HG03025 (cell line): ENCODE results near the gene C4orf50.
"Not testable (repeated sequence)": the region's sequence is repeated elsewhere in the genome, so short reads cannot be mapped to it uniquely, and the experiment has no call there.

ENCODE experiments used
- ATAC-seq: cut with Tn5 transposase; IDR thresholded peaks from one replicate; pipeline ENCODE4 v1.9.1; 2021; ENCODE audit warnings: mild to moderate bottlenecking, moderate library complexity; ENCODE audit not compliant: unreplicated experiment, low FRiP score

Gene C4orf50

DNA sequence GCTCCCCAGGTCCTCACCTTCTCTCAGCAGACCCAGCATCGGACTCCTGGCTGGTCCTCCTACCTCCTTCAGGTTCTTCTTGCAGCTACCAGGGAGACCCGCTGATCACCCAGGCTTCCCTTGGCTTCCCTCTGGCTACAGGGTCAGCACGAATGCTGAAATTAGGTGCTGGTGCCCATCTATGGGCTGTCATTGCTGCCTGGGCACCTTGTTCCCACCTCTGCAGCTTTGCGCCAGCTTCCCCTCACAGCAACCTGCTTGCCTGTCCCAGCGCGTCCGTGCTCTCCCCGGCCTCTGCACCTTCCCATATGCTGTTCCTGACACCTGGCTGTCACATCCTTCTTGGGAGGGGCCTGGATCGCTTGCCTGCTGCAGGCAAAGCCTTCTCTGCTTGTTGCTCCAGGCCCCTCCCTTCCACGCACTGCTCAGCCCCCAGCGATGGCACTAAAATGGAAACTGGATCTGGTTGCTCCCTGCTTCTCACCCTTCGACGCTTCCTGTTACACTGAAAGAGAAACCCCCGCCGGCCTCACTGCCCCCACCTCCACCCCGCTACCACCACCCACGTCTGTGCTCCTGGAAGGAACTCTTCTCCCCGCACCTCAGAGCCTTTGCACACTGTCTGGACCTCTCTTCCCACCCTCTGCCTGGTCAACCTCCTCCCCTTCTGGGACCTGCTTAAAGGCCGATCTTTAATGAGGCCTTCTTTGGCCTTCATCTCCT is 22.2 kb downstream of the C4orf50 start:
- no peak for ATAC-seq

DNA sequence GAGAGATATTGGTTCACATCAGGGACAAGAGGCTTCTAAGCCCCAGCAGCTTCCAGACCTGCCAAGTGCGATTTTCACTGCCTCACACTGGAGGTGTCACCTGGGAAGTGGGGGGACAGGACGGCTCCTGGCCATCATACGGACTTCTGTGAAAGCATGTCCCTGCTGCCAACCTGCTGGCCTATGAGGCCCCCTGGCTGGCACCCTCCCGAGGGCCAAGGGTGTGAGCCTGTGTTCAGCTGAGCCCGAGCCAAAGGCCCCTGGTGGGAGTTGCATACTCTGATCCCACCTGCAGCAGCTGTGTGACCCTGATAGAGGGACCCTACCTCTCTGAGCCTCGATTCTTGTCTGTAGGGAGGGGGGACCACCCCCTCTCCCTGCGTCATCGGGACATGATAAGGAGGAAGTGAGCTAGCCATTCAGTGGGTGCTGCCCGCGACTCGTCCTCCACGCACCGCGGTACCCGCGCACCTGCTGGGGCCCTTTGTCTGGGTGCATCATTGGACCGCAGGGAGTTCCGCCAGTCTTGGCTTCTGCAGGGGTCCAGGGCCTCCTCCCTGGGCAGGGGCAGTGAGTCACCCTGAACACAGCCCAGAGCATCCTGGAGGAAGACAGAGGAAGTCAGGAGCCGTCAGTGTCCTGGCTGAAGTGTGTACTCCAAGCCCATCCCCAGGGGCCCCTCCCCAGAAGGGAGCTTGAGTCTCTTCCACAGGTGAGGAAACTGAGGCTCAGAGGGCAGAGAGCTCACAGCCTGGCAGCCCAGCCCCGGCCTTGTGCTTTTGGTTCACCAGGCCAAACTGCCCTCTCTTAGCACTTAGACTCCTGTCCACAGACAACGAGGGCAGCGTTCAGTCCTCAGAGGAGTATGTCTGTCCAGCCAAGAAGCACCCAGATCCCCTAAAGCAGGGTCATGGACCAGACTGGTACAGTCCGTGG is 24.1 kb downstream of the C4orf50 start:
- no peak for ATAC-seq

DNA sequence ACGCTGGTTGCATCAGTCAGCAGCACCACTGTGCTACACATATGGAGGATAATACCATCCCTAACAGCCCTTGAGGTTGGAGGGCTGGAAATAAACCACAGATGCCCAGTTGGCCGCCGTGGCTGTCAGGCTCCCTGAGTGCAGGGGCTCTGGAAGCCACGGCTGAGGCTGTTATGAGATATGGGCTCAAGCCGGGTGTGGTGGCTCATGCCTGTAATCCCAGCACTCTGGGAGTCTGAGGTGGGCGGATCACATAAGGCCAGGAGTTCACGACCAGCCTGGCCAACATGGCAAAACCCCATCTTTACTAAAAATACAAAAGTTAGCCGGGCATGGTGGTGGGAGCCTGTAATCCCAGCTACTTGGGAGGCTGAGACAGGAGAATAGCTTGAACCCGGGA is 24.9 kb downstream of the C4orf50 start:
- ATAC-seq, result not testable (repeated sequence)

DNA sequence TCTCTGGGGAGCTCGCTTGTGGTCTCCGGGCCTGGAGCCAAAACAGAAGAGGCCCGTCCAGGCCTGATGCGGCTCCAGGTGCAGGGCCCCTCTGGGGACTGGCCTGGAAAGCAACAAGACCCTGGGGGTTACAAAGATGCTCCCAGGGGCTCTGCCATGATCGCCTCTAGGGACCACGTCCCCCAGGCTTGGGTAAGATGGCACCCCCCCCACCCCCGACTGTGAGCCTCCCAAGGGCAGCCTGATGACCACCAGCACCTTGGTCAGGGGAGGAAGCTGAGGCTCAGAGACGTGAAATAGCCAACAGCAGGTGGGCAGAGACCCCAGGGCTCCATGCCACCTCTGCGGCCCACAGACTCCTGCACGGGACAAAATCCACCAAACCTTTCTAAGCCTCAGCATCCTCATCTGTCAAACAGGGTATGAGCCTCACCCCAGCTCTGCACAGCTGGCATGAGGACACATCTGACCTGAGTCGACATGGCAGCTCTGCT is 25.4 kb downstream of the C4orf50 start:
- no peak for ATAC-seq

DNA sequence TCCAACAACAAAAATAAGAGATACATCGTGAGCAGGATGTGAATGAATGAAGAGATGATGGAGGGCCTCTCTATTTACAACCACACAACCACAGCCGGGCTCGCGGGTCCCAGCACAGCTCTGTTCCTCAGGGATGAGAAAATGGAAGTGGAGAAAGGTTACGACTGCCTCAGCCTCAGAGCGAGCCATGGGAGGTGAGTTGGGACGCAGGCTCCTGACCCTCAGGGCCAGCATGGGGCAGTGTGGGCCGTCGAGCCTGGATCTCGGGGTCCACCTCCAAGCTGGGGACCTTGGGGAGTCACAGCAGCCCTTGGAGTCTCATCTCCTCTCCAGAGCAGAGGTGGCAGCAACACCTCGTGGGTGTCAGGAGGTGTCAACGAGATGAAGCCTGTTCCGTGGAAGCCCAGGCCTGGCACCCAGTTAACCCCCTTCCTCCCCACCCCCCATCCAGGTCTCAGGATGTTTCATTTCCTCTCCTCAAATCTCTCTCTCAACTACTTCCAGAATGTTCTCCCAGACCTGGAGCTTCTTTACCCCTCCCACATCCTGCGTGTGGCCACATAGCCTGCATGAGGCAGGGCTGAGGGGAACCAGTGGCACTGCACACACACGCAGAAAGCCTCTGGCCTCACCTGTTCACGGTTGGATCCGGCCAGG is 25.9 kb downstream of the C4orf50 start:
- no peak for ATAC-seq

DNA sequence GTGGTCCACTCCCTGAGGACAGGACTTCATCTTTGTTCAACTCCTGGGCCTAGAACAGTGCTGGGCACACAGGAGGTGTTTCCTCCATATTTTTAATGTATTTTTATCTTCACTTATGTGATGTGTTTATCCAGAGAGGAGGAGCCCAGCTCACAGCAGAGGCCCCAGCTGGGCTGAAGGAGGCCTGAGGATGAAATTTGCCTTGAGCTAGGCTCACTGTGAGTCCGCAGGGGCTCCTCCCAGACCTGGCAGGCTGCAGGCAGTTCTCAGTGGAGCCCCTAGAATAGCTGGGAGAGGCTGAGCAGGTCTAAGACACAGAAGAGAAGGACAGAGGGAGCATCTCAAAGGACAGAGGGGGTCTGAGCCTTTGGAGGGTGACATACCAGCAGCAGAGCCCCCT is 26.8 kb downstream of the C4orf50 start:
- no peak for ATAC-seq

DNA sequence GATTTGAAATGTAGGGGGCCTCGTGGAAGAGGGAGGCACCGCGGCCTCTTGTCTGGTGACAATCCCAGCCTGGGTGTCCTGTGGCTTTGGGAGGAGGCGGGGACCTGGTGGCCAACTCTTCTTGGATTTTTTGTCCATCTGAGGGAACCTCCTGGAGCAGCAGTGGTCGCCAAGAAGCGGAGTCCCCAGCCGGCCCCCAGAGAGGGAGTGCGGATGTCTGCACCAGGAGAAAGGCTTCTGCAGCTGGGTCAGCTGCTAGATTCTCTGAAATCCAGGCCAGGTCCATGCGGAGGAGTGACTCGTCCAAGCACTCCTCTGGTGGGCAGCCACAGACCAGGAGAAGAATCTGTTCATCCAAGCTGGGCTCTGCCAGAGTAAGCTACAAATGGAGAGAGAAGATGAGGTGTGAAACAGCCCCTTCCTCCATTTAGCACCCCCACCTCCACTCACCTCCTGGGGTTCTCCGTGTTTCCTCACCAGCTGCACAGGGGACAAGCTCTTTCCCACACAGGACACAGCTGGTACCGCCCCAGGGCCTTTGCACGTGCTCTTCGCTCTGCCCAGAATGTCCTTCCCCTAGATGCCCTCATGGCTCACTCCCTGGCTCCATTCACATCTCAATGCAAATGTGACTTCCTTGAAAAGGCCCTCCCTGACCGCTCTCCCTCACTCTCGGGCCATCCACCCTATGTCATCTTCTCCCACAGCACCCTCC is 27.6 kb downstream of the C4orf50 start:
- ATAC-seq, result no peak

DNA sequence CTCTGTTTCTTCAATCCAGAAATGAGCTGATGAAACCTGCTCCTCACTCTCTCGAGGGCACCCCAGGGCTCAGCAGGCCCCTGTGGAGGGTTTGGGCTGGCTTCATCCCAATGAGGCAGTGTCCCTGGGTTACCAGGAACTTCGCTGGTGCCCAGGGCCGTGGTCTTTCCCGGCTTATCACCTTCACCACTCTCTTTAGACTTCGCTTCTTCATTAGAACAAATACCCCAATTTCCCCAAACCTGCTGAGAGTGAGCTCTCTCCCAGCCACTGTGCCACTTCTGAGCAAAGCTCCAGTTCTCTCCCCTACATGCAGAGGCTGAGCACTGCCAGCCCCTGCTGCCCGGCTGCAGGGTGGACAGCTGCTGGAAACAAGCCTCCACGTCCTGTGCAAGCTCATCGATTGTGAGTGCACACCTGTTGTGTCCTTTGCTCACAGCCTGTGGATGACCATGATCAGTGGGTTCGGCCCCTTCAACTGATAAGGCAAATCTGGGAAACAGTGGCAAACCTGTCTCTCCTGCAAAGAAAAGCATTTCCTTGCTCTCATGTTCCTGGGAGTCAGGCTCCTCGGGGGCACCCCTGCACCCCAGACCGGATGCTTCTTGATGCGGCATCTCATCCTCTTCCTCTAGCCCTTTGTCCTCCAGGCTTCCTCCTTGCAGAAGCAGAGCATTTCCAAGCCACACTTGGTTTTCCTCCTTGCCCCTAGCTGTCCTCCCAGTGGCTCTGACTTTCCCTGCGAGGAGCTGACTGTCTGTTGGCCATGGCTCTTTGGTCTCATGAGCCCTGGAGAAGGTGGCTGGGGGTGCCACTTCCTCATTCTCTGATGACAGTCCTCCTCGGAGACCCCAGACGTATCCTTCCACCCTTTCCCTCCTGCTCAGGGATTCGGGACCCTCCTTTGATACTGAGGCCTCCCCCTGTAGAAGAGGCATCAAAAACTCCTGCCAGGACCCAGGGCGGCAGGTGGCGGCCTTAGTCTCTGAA is 28.7 kb downstream of the C4orf50 start:
- no peak for ATAC-seq

DNA sequence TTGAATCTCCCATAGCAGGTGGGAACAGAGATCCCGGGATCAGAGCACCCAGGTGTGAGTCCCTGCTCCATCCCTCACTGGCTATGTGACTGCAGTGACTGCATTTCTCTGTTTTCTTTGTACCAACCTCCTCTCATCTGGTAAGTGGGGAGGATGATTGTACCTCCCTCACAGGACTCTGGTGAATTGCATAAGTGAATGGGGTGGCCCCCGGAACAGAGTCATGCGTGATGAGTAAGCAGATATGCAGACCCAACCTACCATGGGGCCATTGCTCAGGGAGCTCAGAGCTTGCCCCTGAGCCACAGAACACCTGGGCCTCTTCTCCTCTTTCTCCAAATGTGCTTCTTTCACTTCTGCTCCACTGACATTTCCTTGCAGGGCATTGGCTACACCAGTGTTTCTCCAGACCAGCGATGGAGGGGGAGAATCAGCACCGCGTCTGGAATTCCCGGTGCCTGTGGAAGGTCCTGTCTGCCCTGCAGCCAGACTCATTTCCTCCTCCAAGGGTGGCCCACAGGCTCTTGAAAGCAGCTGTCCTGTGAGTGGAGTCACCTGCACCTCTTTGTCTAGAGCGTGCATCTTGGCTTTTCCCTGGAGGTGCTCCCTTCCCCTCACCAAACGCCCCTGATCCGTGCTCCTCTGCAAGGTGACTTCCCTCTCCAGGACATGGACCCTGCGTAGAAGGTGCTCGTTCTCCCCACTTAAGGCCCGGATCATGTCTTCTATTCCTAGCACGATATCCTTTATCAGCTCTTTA is 30.0 kb downstream of the C4orf50 start:
- no peak for ATAC-seq

DNA sequence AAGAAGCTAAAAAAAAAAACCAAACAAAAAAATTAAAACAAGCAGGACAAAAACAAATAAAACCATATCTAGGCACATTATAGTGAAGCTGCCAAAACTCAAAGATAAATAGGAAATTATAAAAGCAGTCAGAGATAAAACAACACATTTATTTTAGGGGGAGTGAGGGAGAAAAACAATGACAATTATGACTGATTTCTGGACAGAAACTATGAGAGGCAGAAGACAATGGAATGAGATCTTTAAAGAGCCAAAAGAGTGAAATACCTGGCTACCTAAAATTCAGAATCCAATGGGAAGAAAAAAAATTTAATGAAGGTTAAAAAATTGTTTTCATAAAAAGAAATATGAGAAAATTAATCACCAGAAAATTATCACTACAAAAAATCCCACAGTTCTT is 33.4 kb downstream of the C4orf50 start:
- no peak for ATAC-seq

DNA sequence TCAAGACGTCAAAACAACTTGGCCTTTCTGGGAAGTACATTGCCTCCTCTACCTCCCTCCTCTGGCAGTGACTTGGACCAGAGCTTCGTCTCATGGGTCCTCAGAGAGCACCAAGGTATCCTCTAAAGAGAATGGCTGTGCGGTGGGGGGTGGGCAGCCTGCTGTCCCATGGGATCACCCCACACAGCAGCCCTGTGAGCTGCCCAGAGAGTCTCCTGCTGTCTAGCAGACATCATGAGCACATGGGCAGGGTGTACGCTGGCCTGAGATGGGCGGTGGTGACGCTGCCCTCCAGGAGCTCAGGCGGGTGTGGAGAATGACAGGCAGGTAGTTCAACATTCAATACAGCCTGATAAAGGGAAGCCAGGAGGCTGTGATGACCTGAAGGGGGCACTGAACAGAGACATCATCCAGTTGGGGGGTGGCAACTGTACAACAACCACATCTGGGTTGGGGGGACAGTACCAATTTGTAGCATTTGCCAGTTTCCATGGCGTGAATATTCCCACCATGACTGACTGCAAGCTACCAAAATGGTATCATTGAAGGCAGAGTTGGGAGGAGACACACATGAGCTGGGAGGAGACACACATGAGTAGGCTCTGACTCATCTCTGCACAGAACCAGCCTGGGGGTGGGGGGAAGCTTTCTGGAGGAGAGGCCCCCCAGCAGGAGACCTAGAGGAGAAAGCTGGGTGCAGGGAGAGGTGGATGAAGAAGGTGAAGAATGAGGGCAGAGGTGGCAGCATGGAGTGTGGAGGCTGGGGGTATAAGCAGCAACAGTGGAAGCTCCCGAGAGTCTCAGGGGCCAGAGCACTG is 35.9 kb downstream of the C4orf50 start:
- ATAC-seq, result no peak

DNA sequence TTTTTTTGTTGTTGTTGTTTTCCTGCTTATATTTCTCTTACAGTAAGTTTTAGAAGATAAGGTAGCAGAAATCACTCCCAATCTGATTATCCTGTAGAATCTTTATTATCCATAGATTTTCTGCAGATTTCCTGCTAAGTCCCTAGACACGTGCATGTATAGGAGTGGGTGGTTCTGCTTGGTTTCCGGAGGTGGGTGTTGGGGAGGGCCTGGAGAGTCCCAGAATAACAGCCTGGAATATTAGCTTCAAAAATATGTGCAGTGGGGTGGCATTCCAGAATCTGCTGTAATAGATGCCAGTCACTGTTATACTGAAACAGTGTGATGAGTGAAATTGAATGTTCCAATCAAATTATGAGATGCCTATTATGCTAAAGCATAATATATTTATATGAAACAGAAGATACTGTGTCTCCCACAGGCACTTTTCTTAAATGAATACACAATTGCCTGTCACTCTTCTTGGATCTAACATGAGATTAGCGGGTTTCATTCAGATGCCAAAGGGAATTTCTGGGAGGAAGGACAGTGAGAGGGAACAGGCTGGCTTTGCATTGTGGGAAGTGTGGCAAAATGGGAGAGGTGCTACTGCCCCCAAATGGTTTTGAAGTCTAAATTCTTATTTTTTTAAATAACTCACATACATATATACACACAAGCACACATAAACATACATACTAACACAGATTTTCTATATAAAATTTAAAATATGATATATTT is 37.6 kb downstream of the C4orf50 start:
- no peak for ATAC-seq

DNA sequence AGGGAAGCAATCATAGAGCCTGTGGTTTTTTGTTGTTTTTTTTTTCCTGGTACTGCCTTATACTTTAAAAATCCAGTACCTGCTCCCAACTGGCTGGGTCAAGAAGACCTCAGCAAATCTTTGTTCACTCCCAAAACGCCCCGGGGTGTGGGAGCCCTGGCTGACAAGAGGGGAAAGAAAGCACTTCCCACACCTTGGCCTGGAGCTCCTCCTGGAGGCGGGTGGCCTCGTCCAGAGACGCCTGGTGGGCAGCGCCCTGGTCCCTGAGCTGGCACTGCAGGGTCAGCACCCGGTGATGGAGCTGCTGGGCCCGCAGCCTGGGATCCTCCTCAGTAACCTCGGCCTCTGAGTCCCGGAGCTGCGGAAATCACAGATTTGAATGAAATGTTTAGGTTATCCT is 38.2 kb downstream of the C4orf50 start:
- ATAC-seq, result no peak

DNA sequence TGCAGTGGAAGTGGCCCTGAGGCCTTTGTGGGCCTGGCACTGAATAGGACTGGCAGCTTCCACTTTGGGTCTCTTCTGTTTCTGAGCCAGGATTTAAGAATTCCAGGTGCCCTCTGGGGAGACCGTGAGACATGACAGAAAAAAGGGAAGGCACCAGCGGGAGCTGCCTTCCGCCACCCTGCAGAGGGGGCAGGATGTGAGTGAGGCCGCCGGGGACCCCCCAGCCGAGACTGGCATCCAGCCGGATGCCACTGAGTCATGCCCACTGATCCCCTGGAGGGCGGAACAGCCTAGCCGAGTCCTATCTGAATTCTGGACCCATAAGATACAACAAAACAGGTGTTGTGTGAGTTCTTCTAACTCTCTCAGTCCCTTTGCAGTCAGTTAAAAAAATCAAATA is 41.3 kb downstream of the C4orf50 start:
- no peak for ATAC-seq

DNA sequence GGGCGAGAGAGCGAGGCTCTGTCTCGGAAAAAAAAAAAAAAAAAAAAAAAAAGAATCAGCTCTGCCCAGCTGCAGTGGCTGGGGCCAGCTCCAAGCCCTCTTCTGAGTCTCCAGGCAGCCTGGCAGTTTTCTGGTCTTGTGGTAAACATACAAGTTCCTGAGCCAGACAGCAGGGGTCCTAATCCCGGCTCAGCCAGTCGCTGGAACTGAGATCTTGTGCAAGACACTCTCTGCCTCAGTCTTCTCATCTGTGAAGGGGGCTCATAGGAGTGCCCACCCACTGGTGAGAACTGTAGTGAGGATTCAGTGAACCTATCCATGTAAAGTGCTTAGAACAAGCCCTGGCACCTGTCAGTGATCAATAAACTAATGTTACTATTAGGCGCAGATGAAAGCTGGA is 41.8 kb downstream of the C4orf50 start:
- no peak for ATAC-seq

DNA sequence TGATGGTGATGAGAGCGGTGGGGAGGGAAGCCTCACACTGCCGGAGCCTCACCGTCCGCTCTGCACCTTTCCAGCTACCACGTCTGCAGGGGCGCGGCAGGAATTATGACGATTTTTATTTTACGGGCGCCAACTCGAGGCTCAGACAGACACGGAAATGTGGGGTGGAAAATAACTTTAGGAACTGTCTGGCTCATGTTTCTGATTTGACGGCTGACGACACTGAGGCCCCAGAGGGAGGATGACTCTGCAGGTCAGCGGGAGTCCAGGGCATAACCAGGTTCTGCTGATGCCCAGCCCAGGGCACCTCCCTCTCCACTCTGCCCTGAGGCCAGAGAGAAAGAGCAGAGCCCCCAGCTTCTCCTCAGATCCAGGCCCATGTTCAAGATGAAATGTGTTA is 43.9 kb downstream of the C4orf50 start:
- no peak for ATAC-seq
